Transverse colon (tissue), 4 donors: ENCODE results near the gene CFAP68.

Source experiments
- POLR2AphosphoS5 ChIP-seq, 3 donors: sonication (generic); formaldehyde crosslinking; IDR thresholded peaks; one replicate each; pipeline ENCODE4 v1.6.1; 2016; ENCODE audit warnings: antibody characterized with exemption in 3 of 3
- TF ChIP-seq, protein P1 (sequence below), 5 experiments: fragments of 200-600 bp in 3 of 5; fragments of 450-650 bp in 2 of 5; sonication (generic) in 3 of 5; IDR thresholded peaks; 1 replicate in 2 of 5; 2 replicates in 3 of 5; pipeline ENCODE4 v1.5.1; 2016 to 2017; ENCODE audit warnings: antibody characterized with exemption in 5 of 5, inconsistent platforms in 3 of 5, mild to moderate bottlenecking in 2 of 5, moderate library complexity in 1 of 5

DNA sequence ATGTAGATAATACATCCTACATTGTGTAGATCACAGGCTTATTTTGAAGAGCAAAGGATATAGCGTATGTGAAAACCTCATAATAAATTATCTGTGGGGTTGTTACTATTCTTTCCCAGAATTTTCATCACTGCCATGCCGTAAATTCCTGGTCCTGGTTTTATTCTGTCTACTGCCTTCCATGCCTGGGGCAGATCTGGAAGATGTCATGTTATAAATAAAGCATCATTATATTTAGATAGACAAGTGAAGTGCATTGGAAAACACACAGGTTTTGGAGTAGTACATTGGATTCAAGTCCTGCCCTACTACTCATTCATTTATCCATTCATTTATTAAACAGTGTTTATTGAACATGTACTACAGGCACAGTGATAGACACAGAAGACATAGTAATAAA, 41.6 kb downstream of the CFAP68 start:
- TF ChIP-seq, protein P1, sequence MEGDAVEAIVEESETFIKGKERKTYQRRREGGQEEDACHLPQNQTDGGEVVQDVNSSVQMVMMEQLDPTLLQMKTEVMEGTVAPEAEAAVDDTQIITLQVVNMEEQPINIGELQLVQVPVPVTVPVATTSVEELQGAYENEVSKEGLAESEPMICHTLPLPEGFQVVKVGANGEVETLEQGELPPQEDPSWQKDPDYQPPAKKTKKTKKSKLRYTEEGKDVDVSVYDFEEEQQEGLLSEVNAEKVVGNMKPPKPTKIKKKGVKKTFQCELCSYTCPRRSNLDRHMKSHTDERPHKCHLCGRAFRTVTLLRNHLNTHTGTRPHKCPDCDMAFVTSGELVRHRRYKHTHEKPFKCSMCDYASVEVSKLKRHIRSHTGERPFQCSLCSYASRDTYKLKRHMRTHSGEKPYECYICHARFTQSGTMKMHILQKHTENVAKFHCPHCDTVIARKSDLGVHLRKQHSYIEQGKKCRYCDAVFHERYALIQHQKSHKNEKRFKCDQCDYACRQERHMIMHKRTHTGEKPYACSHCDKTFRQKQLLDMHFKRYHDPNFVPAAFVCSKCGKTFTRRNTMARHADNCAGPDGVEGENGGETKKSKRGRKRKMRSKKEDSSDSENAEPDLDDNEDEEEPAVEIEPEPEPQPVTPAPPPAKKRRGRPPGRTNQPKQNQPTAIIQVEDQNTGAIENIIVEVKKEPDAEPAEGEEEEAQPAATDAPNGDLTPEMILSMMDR (IDR thresholded peaks at IDR 0.05), result no peak
- no peak for TF ChIP-seq POLR2AphosphoS5 (IDR thresholded peaks at IDR 0.05)
